ENCODE measurements around the gene BRMS1. TPM values are rescaled to one million over a fixed set of nuclear protein-coding genes. Genes with fewer than 3 reads are reported as not detected.

Gene BRMS1
- total RNA-seq, 4 donors from 2014 or later: 45.7 to 60.3 (median 57.3) TPM

- Histone ChIP-seq H3K4me3 (no peak overlapping the region), H3K27ac (no peak overlapping the region), H3K36me3 (peaks cover 4% of the 10 kb centered on the region), H3K4me1 (peaks cover 33% of the 10 kb centered on the region), H3K27me3 (no peaks in the 10 kb centered on the region), H3K9me3 (no peaks in the 10 kb centered on the region)
- no peak for DNase-seq (ENCODE audit: low spot score in 2 of 2)
- 55% methylated on average over 2 of the region's 2 CpGs for WGBS
- TF ChIP-seq EP300 (IDR thresholded peaks at IDR 0.05) (no peak), CTCF (IDR thresholded peaks at IDR 0.05) (no peak), POLR2A (IDR thresholded peaks at IDR 0.05) (no peak), POLR2AphosphoS5 (IDR thresholded peaks at IDR 0.05) (no peak)
Observed at GRCh38 chr11:66349084-66349386, 4.1 kb upstream of the BRMS1 start.

GRCh38 chr11:66347425-66348276 is 2.7 kb upstream of the BRMS1 start, which contains the start of gene B4GAT1:
B4GAT1 (minus strand) TSS chr11:66347629; CDS start chr11:66347545, 84 bp downstream.
- H3K4me3 ChIP-seq: peak within 1 kb of the TSS; percentile 77
- peaks cover 44% of the 10 kb centered on the region for H3K4me1 ChIP-seq
- no peak for TF ChIP-seq CTCF (IDR thresholded peaks at IDR 0.05)
- no peak for TF ChIP-seq POLR2A (IDR thresholded peaks at IDR 0.05)
- peak; percentile 63 to 94 (median 65) for TF ChIP-seq POLR2AphosphoS5 (IDR thresholded peaks at IDR 0.05)
- TF ChIP-seq EP300 (IDR thresholded peaks at IDR 0.05): no peak
- peak; percentile 92 to 95 for DNase-seq (ENCODE audit: low spot score in 2 of 2)
- peak within 1 kb of the TSS; percentile 85 for H3K27ac ChIP-seq
- no peaks in the 10 kb centered on the region for H3K9me3 ChIP-seq
- H3K36me3 ChIP-seq: no peaks in the 10 kb centered on the region
- WGBS: 0% methylated on average over 45 of the region's 101 CpGs
- no peaks in the 10 kb centered on the region for H3K27me3 ChIP-seq

- Histone ChIP-seq H3K27ac (peak overlapping the region; percentile 85), H3K36me3 (peaks cover 3% of the 10 kb centered on the region), H3K4me3 (peak overlapping the region; percentile 77), H3K4me1 (peaks cover 44% of the 10 kb centered on the region), H3K9me3 (no peaks in the 10 kb centered on the region), H3K27me3 (no peaks in the 10 kb centered on the region)
- no peak for TF ChIP-seq CTCF (IDR thresholded peaks at IDR 0.05)
- WGBS: 51% methylated on average over 12 of the region's 68 CpGs
- no peak for DNase-seq (ENCODE audit: low spot score in 2 of 2)
Observed at GRCh38 chr11:66346476-66347424, 1.8 kb upstream of the BRMS1 start.

- no peaks in the 10 kb centered on the region for H3K9me3 ChIP-seq
- peak overlapping the region; percentile 84 for H3K27ac ChIP-seq
- 1% methylated on average over 4 of the region's 7 CpGs for WGBS
- peaks cover 18% of the 10 kb centered on the region for H3K36me3 ChIP-seq
- no peak for TF ChIP-seq EP300 (IDR thresholded peaks at IDR 0.05)
- TF ChIP-seq POLR2AphosphoS5 (IDR thresholded peaks at IDR 0.05): no peak
- no peak for TF ChIP-seq POLR2A (IDR thresholded peaks at IDR 0.05)
- no peak for TF ChIP-seq CTCF (IDR thresholded peaks at IDR 0.05)
- DNase-seq (ENCODE audit: low spot score in 2 of 2): no peak
- no peaks in the 10 kb centered on the region for H3K27me3 ChIP-seq
- peak overlapping the region; percentile 77 for H3K4me3 ChIP-seq
- peaks cover 44% of the 10 kb centered on the region for H3K4me1 ChIP-seq
Observed at GRCh38 chr11:66345316-66345649, 379 bp upstream of the BRMS1 start.

- no peaks in the 10 kb centered on the region for H3K27me3 ChIP-seq
- H3K36me3 ChIP-seq: peaks cover 31% of the 10 kb centered on the region
- H3K4me3 ChIP-seq: no peak overlapping the region
- no peak for DNase-seq (ENCODE audit: low spot score in 2 of 2)
- 85% methylated on average over 8 of the region's 8 CpGs for WGBS
- TF ChIP-seq EP300 (IDR thresholded peaks at IDR 0.05) (no peak), CTCF (IDR thresholded peaks at IDR 0.05) (no peak), POLR2A (IDR thresholded peaks at IDR 0.05) (no peak), POLR2AphosphoS5 (IDR thresholded peaks at IDR 0.05) (no peak)
- no peak overlapping the region for H3K27ac ChIP-seq
- peaks cover 57% of the 10 kb centered on the region for H3K4me1 ChIP-seq
- no peaks in the 10 kb centered on the region for H3K9me3 ChIP-seq
Observed at GRCh38 chr11:66343176-66343575, 1.7 kb downstream of the BRMS1 start.
